Activated T-cell treated with anti-CD3 and anti-CD28 coated beads, Interleukin-2, amount 50 U/mL, for 48 hours (primary cell): ENCODE data around the gene AFDN.

Experiments
- DNase-seq, 2 experiments: peaks; one replicate each; pipeline ENCODE4 v3.0.0-alpha.2; 2020

Gene AFDN

GRCh38 chr6:167817016-167817415 is 9.7 kb upstream of the AFDN start:
- DNase-seq: no peak

- no peak for DNase-seq
Observed at GRCh38 chr6:167817729-167818128, 9.0 kb upstream of the AFDN start.

GRCh38 chr6:167819576-167819975 is 7.1 kb upstream of the AFDN start:
- no peak for DNase-seq

- DNase-seq: no peak
Observed at GRCh38 chr6:167820681-167821080, 6.0 kb upstream of the AFDN start.

GRCh38 chr6:167824591-167825331 is 1.9 kb upstream of the AFDN start:
- no peak for DNase-seq

GRCh38 chr6:167825332-167826229 is 1.1 kb upstream of the AFDN start:
- DNase-seq: peak; percentile 29 to 35

GRCh38 chr6:167826230-167826895 is 348 bp upstream of the AFDN start:
- peak; percentile 63 to 72 for DNase-seq

- DNase-seq: peak; percentile 42 to 57
Observed at GRCh38 chr6:167827583-167828324, 1.0 kb downstream of the AFDN start.

- DNase-seq: no peak
Observed at GRCh38 chr6:167828325-167828956, 1.7 kb downstream of the AFDN start.

GRCh38 chr6:167829513-167829912 is 2.8 kb downstream of the AFDN start:
- DNase-seq: no peak

- no peak for DNase-seq
Observed at GRCh38 chr6:167831281-167831828, 4.6 kb downstream of the AFDN start.

- DNase-seq: no peak
Observed at GRCh38 chr6:167832497-167833395, 6.0 kb downstream of the AFDN start.

- DNase-seq: no peak
Observed at GRCh38 chr6:167833396-167833763, 6.7 kb downstream of the AFDN start.

- DNase-seq: no peak
Observed at GRCh38 chr6:167835260-167835659, 8.5 kb downstream of the AFDN start.

GRCh38 chr6:167836721-167837120 is 10.0 kb downstream of the AFDN start:
- no peak for DNase-seq

- DNase-seq: no peak
Observed at GRCh38 chr6:167838207-167838748, 11.6 kb downstream of the AFDN start.

- no peak for DNase-seq
Observed at GRCh38 chr6:167839343-167839742, 12.6 kb downstream of the AFDN start.

- DNase-seq: no peak
Observed at GRCh38 chr6:167839755-167840154, 13.0 kb downstream of the AFDN start.

- DNase-seq: no peak
Observed at GRCh38 chr6:167840160-167840525, 13.4 kb downstream of the AFDN start.

- no peak for DNase-seq
Observed at GRCh38 chr6:167840526-167841179, 13.9 kb downstream of the AFDN start.
